GM12878 (cell line): ENCODE data around the gene IFI27L2.

ENCODE experiments used
- BACH1 ChIP-seq: fragments of 450-650 bp; IDR thresholded peaks from 2 replicates; pipeline ENCODE4 v1.6.1; 2017; ENCODE audit warnings: mild to moderate bottlenecking, borderline replicate concordance
- HDAC2 ChIP-seq: fragments of 200-600 bp; sonication (generic); IDR thresholded peaks from 2 replicates; pipeline ENCODE4 v1.6.1; 2017
- POLR2A ChIP-seq: IDR thresholded peaks from 2 replicates; pipeline ENCODE4 v1.6.1; 2011; ENCODE audit warnings: low read depth, mild to moderate bottlenecking, low read length

- TF ChIP-seq HDAC2 (no peak), BACH1 (no peak), POLR2A (no peak)
Measured at GRCh38 chr14:94139421-94139820, 10.0 kb upstream of the IFI27L2 start.
